HG02678 (cell line): ENCODE results near the gene EFEMP1.

Experiments
- ATAC-seq: cut with Tn5 transposase; IDR thresholded peaks from one replicate; pipeline ENCODE4 v1.9.1; 2021; ENCODE audit warnings: mild to moderate bottlenecking, moderate library complexity; ENCODE audit not compliant: unreplicated experiment

The EFEMP1 gene

DNA sequence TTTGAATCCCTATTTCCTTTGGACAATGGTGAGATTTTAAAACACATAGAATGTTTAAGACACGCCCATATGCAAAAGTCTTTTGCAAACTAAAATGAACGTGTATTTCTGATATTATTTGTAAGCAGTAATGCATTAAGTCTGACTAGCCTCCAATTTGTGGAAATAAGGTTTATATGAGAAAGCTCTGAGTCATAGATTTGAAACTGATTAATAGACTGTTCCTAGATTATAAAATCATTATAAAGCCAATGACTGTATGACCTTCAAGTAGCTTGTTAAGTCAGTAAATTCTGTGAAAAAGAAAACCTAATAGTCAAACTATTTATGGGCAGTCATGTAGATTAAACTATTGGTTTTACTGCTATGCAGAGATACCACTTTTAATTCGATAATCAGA, 12.8 kb upstream of the EFEMP1 start:
- no peak for ATAC-seq

DNA sequence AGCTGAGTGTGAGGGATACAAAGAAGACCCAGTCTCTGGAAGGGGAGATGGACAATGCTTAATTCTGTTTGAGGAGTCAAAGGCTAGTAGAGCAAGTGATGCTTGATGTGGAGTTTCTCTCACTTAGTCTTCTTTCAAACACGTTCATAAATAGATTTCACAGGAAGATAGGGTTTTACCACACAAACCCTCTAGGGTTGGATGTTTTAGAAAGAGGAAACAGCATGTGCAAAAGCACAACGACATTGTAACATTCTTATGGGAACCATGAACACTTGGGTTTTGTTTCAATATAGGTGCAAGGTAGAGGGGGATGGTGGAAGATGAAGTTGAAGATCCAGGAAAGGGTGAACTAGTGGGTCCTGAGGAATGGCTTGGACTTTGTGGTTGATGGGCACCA, 10.8 kb upstream of the EFEMP1 start:
- no peak for ATAC-seq

DNA sequence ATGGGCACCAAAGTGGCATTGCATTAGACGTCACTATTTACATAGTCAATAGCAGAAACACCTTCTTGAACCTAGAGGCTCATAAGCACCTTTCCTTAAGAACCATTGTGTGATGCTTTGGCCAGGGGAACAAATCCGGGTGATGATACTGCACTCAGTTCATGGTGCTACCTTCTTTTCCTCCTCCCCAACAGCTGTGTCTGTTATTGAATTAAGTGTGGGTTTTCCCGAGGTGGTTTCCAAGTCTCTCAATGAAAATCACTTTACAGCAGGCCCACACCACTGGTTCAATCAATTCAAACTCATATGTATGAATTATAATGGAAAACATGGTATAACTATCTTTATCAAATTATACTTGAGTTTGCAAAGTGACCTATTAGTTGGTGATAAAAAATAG, 9.3 kb upstream of the EFEMP1 start:
- peak; percentile 65 for ATAC-seq

DNA sequence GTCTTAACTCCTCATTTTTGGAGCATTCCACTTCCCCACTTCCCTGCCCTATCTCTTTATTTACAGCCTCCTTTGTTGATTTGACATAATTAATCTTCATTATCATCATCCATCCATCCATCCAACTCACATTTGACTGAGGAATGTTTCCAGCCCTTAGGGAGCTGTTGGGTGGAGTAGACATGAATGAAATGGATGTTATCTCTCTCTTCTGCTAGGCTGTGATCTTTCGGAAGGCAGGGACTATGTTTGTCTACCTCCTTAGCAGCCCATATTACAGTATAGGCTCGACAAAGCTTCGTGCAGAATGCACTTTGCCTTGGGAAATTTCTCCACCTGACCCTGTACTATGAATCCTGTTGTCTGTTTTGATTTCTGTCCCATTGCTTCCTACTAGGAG, 7.7 kb upstream of the EFEMP1 start:
- no peak for ATAC-seq

DNA sequence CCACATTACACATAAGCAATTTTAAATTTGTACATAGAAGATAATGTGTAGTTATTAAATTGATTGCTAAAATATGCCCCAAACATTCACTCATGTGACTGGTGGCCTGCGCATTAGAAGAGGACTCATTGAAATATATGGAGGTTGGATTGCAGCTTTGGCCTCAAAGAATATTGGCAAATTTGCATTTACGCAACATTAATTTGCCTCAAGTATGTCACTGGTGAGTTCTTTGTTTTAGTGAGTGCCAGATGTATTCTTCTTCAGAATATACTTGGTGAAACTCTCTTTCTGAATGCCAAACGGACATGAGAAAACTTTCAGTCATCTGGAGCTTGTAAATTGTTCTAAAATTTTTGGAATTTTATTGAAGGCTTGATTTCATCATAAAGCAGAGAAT, 5.9 kb upstream of the EFEMP1 start:
- no peak for ATAC-seq

DNA sequence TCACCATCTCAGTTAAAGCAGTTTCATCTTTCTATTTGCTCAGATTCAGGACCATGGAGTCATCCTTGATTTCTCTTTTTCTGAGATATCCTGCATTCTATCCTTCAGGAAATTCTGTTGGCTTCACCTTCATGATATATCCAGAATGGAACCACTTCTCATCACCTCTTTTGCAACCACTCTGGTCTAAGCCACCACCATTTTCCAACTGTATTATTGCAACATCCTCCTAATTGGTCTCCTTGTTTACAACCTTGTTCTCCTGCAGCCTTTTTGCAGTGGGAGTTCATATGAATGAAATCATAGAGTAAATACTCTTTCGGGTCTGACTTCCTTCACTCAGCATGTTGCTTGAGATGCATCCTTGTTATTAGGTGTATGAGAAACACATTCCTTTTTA, 3.4 kb upstream of the EFEMP1 start:
- ATAC-seq: no peak

DNA sequence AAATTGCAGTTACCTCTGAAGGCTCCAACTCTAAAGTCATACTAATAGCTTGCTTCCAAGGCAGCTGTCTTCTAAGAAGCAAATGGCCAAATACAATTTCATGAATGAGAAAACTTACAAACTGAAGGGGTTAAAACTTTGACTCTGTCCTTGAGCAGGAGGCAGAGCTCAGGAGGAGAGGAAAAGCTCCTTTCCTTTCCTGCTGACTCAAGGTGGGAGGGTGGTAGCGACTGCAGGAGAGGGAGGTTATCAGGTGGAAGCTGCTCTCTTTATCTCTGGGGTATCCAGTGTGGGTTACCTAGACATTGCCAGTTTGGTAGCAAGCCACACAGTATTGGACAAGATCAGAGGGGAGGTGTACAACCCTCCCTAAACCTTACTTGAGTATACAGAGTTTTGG, 2.7 kb upstream of the EFEMP1 start:
- no peak for ATAC-seq

DNA sequence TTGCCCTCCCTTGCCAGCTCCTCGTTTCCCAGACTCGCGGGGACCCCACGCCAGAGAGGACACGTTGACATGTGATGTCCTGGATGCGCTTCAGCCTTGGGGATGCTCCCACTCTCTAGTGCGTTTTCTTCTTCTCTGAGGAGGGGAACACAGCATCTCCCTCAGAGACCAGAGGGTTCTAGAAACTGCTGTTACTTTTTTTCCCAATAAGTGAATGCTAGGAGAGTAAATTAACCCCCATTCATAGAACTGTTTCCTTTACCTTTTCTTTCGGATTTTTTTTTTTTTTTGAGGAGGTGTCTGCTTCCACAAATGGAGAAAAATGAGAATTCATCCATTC, 370 bp upstream of the EFEMP1 start:
- ATAC-seq: no peak

DNA sequence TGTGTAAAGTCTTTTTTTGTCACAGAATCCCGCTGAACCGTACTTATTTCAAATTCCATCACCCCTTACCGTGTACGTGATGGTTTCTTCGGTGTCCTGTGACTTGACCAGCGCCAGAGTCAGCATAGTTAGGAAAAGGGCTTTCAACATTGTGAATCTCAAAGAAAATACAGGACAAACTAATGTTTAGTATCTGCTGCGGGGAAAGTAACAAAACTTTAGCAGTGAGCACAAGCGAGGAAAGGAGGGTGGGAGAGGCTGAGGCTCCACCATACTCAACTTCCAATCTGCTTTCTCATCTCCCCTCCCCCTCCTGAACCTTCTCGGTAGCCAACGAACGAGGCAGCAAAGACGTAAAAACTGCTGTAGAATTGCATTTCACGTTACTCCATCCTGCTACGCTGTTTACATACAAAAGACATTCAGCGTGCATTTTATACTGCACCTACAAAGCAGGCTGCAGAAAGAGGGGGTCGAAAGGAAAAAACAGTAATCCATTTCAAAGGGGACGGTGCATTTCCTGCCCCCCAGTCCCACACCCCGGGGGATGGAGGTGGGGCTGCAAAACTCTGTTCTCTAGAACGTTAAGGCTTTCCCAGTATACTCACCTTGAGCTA, 1.2 kb downstream of the EFEMP1 start:
- no peak for ATAC-seq

DNA sequence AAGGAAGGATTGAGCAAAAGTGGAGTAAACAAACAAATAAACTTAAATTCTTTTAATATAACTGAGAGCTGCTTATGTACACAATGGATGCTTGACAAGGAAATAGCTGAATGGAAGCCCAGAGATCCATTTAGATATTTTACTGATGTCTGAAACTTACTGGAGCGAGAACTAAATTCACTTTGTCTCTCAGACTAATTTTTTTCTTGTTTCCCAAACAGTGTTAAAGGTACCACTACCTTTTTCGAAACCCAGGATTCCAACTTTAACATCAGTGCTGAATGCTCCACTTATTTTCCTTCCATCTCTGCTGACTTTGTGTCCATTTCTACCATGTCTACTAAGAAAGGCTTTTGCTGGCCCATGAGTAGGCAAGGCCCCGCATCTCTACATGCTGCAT, 4.0 kb downstream of the EFEMP1 start:
- ATAC-seq: no peak

DNA sequence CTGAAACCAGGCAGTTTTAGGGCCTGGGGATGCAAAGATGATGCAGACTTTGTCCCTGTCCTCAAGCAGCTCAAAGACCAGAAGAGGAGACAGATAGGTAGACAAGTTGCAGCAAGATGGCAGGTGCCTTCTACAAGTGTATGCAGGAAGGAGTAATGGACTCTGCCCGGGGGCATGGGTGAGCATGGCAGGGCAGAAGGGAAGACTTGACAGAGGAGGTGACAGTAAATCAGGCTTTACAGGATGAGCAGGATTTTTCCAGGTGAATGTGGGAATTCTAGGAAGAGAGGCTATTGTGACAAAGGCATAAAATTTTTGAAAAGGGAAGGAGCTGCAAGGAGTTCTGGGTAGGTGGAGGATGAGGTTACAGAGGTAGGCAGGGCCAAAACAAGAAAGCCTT, 4.7 kb downstream of the EFEMP1 start:
- no peak for ATAC-seq

DNA sequence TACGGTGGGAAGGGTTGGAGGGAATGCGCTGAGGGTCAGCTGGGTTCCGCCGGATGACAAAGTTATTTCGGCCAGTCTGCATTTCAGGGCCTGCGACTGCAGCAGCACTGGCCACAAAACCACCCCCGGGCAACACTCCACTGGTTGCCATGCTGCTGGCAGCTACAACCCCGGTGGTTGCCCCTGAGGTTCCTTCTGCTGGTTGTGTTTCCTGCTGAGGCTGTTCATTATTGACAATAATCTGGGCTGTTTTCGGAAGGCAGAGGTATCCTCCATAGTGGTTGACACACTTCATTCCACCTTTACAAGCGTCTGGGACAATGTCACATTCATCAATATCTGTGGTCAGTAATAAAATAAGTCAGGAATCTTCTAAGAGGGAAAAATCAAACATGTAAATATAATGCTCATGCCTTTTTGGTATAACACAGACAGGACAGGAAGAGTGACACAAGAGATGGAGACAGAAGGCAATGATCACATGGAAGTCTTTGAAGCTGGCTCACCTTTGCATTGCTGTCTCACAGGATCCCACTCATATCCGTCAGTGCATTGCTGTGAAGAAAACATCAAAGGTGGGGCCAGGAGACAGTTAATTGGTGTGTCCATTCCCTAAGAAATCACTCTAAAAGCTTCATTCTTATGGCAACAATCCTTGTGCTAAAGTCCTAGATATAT, 5.7 kb downstream of the EFEMP1 start:
- ATAC-seq: no peak

DNA sequence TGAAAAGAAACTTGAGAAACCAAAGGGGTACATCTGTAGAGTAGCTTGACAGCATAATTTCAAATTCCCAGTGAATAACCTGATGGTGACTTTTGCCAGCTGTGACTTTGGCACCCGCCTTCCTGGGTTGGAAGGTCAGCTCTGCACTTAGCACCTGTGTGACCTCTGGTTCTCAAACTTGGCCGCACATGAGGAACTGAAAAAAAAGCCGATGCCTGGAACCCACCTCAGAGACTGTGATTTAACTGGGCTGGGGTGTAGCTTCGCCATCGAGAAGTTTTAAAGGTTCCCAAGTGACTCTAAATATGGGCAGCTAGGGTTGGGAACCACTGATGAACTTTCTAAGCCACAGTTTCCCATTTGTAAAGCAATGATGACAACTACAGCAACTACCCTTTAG, 6.5 kb downstream of the EFEMP1 start:
- ATAC-seq: no peak

DNA sequence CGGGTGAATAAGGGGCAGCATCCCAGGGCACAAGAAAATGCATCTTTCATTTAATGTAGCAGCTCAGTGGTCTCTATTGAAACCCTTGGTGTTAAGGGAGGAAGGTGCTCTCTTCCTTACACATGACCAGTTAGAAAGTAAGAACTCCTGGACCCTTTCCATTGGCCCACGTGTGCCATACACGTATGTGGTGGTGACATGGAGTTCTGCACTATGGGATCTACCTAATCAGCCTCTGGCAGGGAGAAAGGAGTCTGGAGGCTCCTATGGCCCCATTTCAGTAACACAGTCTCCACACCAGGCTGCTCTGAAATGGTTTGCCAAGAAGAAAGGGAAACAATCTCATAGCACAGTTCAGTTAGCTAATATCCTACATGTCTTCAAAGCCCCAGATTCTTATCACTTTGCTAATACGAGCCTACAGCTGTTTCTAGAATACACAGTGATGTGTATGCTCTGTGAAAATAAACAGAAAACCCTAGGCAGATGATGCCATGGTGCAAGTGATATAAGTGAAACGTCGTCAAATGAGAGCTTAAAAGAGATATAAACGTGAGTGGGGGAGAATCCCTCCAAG, 7.0 kb downstream of the EFEMP1 start:
- ATAC-seq: no peak

DNA sequence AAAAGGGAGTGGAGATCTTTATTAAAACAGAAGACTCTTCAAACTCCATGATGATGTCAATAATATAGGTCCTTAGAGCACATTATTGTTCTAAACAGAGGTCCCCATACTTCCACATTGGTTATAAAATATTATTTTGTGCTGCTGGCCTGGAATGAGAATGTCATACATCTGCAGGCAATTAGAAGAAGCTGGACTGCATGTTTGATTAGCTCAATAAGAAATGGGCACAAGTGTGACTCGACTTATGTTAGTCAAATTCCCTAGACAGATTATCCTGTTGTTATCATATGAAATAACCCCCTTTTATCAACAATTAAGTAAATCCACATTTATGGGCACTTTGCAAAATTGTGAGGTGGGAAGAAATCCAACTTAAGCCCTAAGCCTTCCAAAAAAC, 8.8 kb downstream of the EFEMP1 start:
- no peak for ATAC-seq

DNA sequence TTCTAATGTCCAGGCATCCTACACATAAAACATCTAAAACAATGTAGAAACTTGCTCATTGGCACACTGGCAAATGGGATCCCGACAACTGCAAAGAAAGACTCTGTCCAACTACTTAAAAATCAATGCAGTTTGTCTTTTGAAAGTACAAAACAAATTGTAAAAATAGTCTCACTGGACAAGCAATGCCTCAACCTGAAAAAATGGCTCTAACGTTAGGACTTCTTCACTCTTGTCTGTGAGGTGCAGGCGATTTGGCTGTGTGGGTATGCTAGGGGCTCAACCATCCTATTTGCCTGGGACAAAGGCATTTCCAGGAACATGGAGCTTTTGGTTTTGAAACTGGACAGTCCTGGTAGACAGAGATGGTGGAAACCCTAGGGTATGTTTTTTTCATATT, 10.7 kb downstream of the EFEMP1 start:
- no peak for ATAC-seq

DNA sequence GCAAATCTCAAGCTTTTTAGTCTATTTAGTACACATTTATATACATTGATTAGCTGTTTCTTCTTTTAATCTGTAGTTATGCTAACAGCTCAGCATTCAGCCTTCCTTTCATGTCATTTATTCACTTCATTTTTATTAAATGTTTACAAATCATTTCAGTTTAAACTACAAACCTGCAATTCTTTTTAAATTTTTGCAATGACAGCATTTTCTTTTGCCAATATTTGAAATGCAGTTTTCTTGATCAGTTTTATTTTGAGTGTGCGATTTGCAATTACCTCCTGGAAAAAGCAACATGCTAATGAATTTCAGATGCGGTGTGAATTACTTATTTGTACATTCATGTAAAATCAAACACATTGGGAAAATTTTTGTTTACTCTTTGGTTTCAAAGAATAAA, 13.5 kb downstream of the EFEMP1 start:
- ATAC-seq: no peak

DNA sequence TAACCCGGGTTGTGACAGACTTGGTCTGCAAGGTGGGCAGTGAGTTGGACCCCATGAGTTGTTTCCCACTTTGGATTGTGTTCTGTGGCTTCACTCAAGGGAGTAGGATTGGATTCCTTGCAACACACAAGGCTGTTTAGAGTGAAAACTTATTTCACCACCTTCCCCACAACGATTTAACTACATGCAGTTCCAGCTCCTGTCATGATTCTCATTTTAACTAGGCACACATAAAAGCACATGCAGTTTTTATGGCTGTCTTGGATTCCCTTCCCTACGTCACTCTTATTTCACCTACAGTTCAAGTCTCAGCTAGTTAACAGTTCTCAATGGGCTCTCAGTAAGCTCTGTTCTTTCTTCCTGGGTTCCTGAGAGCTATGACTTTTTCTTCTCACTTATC, 15.9 kb downstream of the EFEMP1 start:
- no peak for ATAC-seq

DNA sequence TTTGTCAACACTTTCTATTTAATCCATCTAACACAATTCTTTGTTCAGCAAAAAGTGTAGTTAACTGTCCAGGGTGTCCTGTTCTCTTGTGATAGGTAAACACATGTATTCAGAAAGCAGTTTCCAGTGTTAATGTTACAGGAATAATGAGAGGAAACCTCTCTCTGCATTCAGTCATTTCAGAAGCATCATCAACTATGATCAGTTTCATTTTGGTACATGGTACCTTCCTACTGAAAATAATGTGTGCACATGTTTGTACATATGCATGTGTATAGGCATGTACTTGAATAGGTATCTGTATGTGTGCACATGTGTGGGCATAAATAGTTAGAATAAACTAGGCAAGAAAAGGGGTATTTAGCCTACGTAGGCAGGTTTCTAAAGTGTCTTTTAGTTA, 16.6 kb downstream of the EFEMP1 start:
- ATAC-seq: no peak

DNA sequence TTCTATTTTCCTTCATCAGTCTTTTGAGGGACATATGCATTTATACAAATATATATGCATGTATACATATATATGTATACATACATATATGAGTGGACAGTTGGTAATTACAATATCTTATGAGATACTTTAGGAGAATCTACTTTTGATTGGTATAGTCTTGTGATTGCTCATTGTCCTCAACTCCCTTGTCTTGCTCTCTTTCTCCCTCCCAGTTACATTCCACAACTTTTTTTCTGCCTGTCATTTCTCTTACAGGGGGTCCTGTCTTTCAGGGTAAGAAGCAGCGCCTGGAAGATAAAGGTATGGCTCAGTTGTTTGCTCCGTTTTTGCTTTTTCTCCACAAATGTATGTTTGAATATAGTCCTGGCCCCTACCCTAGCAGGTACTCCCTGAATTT, 19.9 kb downstream of the EFEMP1 start:
- ATAC-seq: no peak

DNA sequence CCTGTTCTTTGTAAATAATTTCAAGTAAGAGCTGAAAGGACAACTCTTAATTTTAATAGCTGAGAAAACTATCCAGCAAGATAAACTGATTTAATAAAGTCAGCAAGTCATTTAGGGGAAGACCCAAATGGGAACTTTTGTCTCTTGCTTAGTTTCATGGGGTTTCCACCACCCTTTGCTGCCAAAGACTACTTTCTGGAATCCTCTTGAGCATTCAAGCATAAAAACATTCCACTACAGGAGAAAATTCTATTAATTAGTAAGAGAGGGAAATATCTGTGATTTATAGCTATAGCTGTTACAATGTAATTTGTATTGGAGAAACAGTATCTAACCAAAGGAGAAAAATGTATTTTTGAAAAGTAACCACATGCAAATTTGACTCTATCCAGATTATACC, 20.6 kb downstream of the EFEMP1 start:
- no peak for ATAC-seq

DNA sequence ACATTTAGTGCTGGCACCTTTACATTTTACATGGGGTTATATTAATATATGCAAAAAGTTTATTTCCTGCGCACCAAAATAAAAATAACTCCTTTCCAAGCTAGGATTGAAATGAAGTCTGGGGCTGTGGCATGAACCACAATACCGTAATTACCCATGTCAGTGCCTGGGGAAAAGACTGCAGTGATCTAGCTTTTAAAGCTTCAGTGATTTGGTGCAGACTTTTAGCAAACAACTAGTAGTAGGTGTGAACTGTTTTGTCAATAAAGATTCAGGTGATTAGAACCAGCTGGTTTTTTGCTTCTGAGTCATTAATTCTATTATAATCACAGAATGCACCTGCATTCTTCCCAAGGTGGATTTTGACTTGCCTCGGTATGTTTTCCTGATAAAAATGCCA, 21.2 kb downstream of the EFEMP1 start:
- no peak for ATAC-seq

DNA sequence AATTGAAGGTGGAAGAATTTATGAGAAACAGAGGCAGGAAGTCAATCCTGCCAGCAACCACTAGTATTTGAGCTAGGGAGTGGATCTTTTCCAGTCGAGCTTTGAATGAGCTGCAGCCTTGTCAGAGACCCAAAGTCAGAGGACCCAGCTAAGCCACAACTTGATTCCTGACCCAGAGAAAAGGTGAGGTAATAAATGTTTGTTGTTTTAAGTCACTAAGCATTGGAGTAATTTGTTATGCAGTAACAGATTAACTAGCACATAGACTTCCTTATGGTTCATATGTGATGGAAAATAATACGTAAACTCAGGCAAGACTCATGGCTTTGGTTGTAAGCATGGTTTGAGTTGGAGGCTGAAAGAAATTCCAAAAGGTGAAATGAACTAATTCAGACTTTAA, 21.6 kb downstream of the EFEMP1 start:
- no peak for ATAC-seq
